Body of pancreas (tissue), 4 donors: ENCODE data around the gene GSTP1. TPM values are rescaled to one million over a fixed set of nuclear protein-coding genes. Genes with fewer than 3 reads are reported as not detected.

Source experiments
- ATAC-seq: fragments of 150-250 bp; one replicate; pipeline ENCODE4 v1.9.1; 2016
- DNase-seq, 4 donors: peaks; one replicate each; pipeline ENCODE4 v3.0.0-alpha.2; 2019
- H3K27ac ChIP-seq, 4 donors: fragments of 200-600 bp; sonication (generic); 1 replicate in 3 of 4; 2 replicates in 1 of 4; pipeline versions ENCODE4 v1.5.1 to v1.6.1; 2016 to 2019; ENCODE audit warnings: mild to moderate bottlenecking in 1 of 4, mixed read lengths in 1 of 4, moderate library complexity in 1 of 4
- H3K27me3 ChIP-seq, 2 donors: fragments of 200-600 bp; sonication (generic); one replicate each; pipeline ENCODE4 v1.6.0; 2016; ENCODE audit warnings: mild to moderate bottlenecking in 1 of 2
- H3K36me3 ChIP-seq, 2 donors: fragments of 200-600 bp; sonication (generic); replicated peaks in 1 of 2; 2 replicates each; pipeline ENCODE4 v1.5.1; 2016; ENCODE audit warnings: low read depth in 2 of 2; ENCODE audit not compliant: insufficient read depth in 1 of 2
- H3K4me1 ChIP-seq: fragments of 200-600 bp; sonication (generic); one replicate; pipeline ENCODE4 v1.6.0; 2016
- H3K4me3 ChIP-seq, 2 donors: fragments of 200-600 bp; sonication (generic); 1 replicate in 1 of 2; 2 replicates in 1 of 2; pipeline ENCODE4 v1.5.1; 2016 to 2019
- H3K9me3 ChIP-seq, 3 donors: fragments of 200-600 bp; sonication (generic); 1 replicate in 2 of 3; 2 replicates in 1 of 3; pipeline ENCODE4 v1.5.1; 2016
- CTCF ChIP-seq, 7 experiments: fragments of 450-650 bp in 4 of 7; fragments of 200-600 bp in 3 of 7; sonication (generic) in 3 of 7; IDR thresholded peaks; one replicate each; pipeline ENCODE4 v1.5.1; 2016 to 2019; ENCODE audit warnings: antibody characterized with exemption in 7 of 7
- POLR2A ChIP-seq, 3 donors: fragments of 450-650 bp; IDR thresholded peaks; one replicate each; pipeline ENCODE4 v1.6.1; 2016; ENCODE audit warnings: antibody characterized with exemption in 3 of 3, mild to moderate bottlenecking in 2 of 3
- WGBS, 2 donors: methylation state at CpG; one replicate each; pipeline ENCODE4 v1.1.5; 2017; 5-methylcytosine and 5-hydroxymethylcytosine counted together
- intact Hi-C: fragments of 100-400 bp; cut with DNase I; formaldehyde crosslinking; loops from one replicate; pipeline ENCODE4 v1.15.1; 2023
- total RNA-seq, 2 donors: library from RNA; depleted of rRNA; stranded (reverse); fragments of >200 nt; gene quantifications; one replicate each; pipeline ENCODE4 v1.1.0, GENCODE V29; 2016

The GSTP1 gene
- total RNA-seq, 2 donors from 2014 or later = 359 to 454 TPM

DNA sequence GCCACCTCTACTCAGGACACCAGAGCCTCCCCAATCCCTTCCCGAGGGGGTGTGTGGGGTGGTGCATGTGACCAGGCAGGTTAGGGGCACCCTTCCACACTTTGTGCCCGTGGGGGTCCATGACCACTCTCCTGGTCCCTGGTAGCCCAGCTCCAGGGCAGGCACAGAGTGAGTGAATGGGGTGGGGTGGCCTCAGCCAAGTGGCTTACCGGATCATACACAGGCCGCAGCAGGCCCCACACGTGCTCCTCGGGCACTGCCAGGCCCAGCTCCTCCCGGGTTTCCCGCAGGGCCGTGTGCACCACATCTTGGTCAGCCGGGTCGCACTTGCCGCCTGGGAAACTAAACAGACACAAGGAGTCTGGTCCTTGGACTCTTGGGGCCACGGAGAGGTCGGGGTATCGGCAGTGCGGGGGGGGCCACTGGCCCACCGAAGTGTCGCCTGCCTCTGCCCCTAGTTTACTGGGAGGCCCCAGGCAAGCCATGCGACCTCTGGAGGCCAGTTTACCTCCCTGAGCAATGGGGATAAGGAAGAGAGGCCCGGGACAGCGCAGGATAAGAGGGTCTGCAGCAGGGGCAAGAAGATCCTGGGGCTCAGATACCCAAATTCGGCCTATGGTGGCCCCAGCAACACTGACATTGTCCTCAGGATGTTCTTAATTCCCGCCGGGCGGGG lies 45.2 kb downstream of the GSTP1 start:
- DNase-seq (peak in 1 of 4 donors; percentile 28), ATAC-seq (no peak)
- Histone ChIP-seq H3K27me3 (no peaks in the 10 kb centered on the region), H3K27ac (peak overlapping the region in 3 of 4 donors; percentile 91 to 95 (median 93)), H3K4me3 (no peak overlapping the region), H3K9me3 (no peaks in the 10 kb centered on the region), H3K4me1 (peaks cover 42% of the 10 kb centered on the region), H3K36me3 (no peaks in the 10 kb centered on the region)
- TF ChIP-seq POLR2A (IDR thresholded peaks at IDR 0.05) = no peak
- no peak for TF ChIP-seq CTCF (IDR thresholded peaks at IDR 0.05)
- WGBS, 2 donors = 31 to 45% methylated on average over 9 to 25 of the region's 25 CpGs
- intact Hi-C loops = no loop called here

DNA sequence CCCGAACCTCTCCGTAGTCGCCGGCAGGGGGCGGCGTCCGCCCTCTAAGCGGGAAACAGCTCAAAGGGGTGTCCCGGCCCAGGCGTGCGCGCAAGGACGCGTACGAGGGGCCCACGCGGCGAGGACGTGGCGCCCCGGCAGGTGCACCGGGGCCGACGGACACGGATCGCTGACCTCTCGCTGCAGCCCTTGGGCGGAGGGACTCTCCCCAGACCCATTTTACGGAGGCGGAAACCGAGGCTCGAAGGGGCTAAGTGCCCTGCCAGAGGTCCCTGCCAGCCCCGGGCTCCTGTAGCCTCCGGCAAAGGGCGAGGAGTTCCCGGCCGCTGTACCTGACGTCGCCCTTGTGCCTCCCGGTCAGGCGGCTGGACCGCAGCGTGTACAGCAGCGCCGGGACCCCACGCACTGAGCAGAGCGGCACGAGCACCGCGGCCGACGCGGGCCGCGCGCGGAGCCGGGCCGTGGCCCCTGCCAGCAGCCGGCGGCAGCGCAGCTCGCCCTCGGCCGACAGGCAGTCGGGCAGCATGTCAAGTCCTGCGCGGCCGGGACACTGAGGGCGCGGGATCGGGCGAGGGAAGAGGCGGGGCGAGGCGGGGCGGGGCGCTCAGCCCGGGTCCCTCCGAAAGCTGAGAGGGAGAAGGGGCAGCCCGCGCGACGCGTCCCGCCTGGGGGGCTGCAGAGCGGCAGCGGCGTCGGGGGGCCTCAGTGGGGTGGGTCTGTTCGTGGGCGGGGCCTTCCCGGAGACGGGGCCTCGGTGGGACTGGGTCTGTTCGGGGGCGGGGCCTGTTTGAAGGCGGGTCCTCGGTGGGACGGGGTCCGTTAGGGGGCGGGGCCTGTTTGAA lies 46.0 kb downstream of the GSTP1 start, which contains the start of gene NUDT8:
Gene NUDT8 (minus strand): TSS at position 552 of the 842 bp plus-strand sequence. CDS start 26 bp downstream, at position 526.
- no peaks in the 10 kb centered on the region for H3K27me3 ChIP-seq
- peaks cover 42% of the 10 kb centered on the region for H3K4me1 ChIP-seq
- 0 to 10% methylated on average over 7 to 99 of the region's 102 CpGs for WGBS, 2 donors
- peak; percentile 83 to 88 (median 86) for DNase-seq
- H3K4me3 ChIP-seq = peak within 1 kb of the TSS; percentile 20 to 36
- H3K9me3 ChIP-seq = no peaks in the 10 kb centered on the region
- peak within 1 kb of the TSS; percentile 91 to 97 (median 94) for H3K27ac ChIP-seq
- peak; percentile 74 for ATAC-seq
- peak; percentile 85 to 94 (median 91) for TF ChIP-seq CTCF (IDR thresholded peaks at IDR 0.05)
- peak in 2 of 3 donors; percentile 47 to 70 for TF ChIP-seq POLR2A (IDR thresholded peaks at IDR 0.05)
- no peaks in the 10 kb centered on the region for H3K36me3 ChIP-seq
- intact Hi-C loops = no loop called here

DNA sequence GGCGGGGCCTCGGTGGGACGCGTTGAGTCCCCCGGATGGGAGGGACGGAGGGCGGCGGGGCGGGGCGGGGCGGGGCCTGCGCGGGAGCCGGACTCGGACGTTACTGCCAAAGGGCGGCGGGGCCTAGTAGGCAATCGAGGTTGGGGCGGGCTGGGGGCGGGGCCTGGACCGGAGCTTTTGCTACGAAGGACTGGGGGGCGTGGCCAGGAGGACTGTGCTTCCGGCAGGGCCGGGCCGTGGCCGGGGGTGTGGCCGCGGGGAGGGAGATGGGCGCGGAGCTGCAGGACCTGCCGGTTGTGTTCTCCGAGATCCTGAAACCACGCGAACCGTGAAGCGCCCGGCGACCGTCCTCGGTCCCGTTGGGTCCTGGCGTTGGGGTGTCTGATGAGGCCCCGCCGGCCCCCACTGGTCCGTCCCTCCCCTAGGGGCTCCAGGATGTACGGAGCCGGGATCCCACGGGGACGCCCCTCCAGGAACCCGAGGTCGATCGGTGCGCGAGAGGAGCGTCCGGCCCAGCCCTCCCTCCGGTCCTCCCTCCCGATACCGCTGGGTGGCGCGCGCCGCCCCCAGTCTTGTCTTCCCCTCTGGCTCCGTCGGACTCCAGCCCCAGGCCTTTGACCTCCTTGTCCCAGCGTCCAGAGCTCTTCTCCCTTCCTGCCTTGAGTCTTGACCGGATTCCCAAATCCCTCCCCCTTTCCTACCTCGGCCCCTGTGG lies 46.8 kb downstream of the GSTP1 start:
- ATAC-seq = peak; percentile 82
- peak; percentile 99 to 100 (median 100) for DNase-seq
- intact Hi-C loops = no loop called here
- 0 to 1% methylated on average over 17 to 59 of the region's 70 CpGs for WGBS, 2 donors
- Histone ChIP-seq H3K27ac (peak overlapping the region; percentile 91 to 97 (median 94)), H3K4me3 (peak overlapping the region in 1 of 2 donors; percentile 36), H3K27me3 (no peaks in the 10 kb centered on the region), H3K4me1 (peaks cover 42% of the 10 kb centered on the region), H3K36me3 (no peaks in the 10 kb centered on the region), H3K9me3 (no peaks in the 10 kb centered on the region)
- TF ChIP-seq POLR2A (IDR thresholded peaks at IDR 0.05) (peak; percentile 69 to 81 (median 79)), CTCF (IDR thresholded peaks at IDR 0.05) (peak; percentile 47 to 75 (median 56))

DNA sequence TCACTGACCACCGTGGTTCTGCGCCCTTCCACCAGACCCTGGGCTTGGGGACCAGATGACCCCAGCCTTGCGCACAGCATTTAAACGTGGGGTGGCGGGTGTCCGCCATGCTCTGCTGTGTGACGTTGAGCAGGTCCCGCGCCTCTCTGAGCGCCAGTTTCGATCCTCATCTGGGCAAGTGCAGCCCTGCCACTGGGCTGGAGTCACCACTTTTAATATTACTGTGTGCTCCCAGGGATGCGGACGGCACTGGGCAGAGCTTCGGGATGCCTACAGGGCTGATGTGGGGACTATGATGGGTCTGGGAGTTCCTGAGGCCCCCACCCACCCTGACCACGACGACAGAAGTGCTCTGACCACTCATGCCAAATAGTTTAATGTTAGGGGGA lies 47.3 kb downstream of the GSTP1 start:
- Histone ChIP-seq H3K36me3 (no peaks in the 10 kb centered on the region), H3K4me1 (peaks cover 42% of the 10 kb centered on the region), H3K27me3 (no peaks in the 10 kb centered on the region), H3K9me3 (no peaks in the 10 kb centered on the region), H3K27ac (peak overlapping the region; percentile 91 to 97 (median 94)), H3K4me3 (peak overlapping the region in 1 of 2 donors; percentile 36)
- DNase-seq (no peak), ATAC-seq (no peak)
- intact Hi-C loops = no loop called here
- 44 to 53% methylated on average over 11 to 16 of the region's 16 CpGs for WGBS, 2 donors
- no peak for TF ChIP-seq CTCF (IDR thresholded peaks at IDR 0.05)
- TF ChIP-seq POLR2A (IDR thresholded peaks at IDR 0.05) = no peak
